ENCODE results near the gene GNG13.

GNG13 gene

GRCh38 chr16:797686-798085, 2.8 kb downstream of the GNG13 start (continued):
- TF ChIP-seq ZSCAN23 (tag by site-specific recombination; IDR thresholded peaks at IDR 0.05) (no peak), ZNF514 (tag by site-specific recombination; IDR thresholded peaks at IDR 0.05) (no peak), ZNF530 (tag by site-specific recombination; IDR thresholded peaks at IDR 0.05; ENCODE audit: low read depth) (no peak), ZBTB21 (tag by site-specific recombination; IDR thresholded peaks at IDR 0.05) (no peak)

- POLR2A ChIA-PET = interaction anchor here (0.9 kb wide), 1 partner anchor 9 kb away, joined by 4 read pairs; the partner anchor contains the start of genes CHTF18 and RPUSD1
- CTCF ChIA-PET = no interaction called here
- Histone ChIP-seq H3K36me3 (ENCODE audit: control insufficient read depth in 2 of 2, insufficient read depth in 1 of 2, low read length in 2 of 2) (peaks cover 0 to 53% of the 10 kb centered on the region in 2 experiments; a peak in 1 of 3 replicates), H3K4me1 (ENCODE audit: control insufficient read depth, insufficient read depth, low read length) (peaks cover 2% of the 10 kb centered on the region; the same call in 1 of the 2 replicates), H3K4me3 (ENCODE audit: low read depth, low read length) (no peak overlapping the region), H3K27ac (ENCODE audit: extremely low read depth, low read depth, low read length) (no peak overlapping the region), H3K9me3 (ENCODE audit: control insufficient read depth, insufficient read depth, low read depth, low read length) (no peaks in the 10 kb centered on the region)
- TF ChIP-seq SP3 (tag by site-specific recombination; IDR thresholded peaks at IDR 0.05) (0 out of 2 replicates have a peak, but pooled peaks have one; percentile 16), ZNF747 (tag by site-specific recombination; IDR thresholded peaks at IDR 0.05) (no peak), ZNF350 (tag by site-specific recombination; IDR thresholded peaks at IDR 0.05) (no peak), ZBTB48 (tag by site-specific recombination; IDR thresholded peaks at IDR 0.05) (no peak), ZSCAN23 (tag by site-specific recombination; IDR thresholded peaks at IDR 0.05) (no peak), ZNF121 (tag by site-specific recombination; IDR thresholded peaks at IDR 0.05) (no peak), KLF8 (tag by site-specific recombination; IDR thresholded peaks at IDR 0.05) (peak; percentile 91), EGR2 (tag by site-specific recombination; IDR thresholded peaks at IDR 0.05; ENCODE audit: low read depth) (no peak), SP2 (tag by site-specific recombination; IDR thresholded peaks at IDR 0.05) (0 out of 2 replicates have a peak, but pooled peaks have one; percentile 15), ZNF560 (tag by site-specific recombination; IDR thresholded peaks at IDR 0.05; ENCODE audit: borderline replicate concordance) (no peak), HOXD13 (CRISPR knock-in tag; IDR thresholded peaks at IDR 0.05; ENCODE audit: borderline replicate concordance) (no peak), KLF1 (tag by site-specific recombination; IDR thresholded peaks at IDR 0.05) (peak; percentile 68), ZNF211 (tag by site-specific recombination; IDR thresholded peaks at IDR 0.05; ENCODE audit: low read depth) (no peak), ZFP37 (tag by site-specific recombination; IDR thresholded peaks at IDR 0.05) (no peak)
- TF ChIP-seq, protein P1, sequence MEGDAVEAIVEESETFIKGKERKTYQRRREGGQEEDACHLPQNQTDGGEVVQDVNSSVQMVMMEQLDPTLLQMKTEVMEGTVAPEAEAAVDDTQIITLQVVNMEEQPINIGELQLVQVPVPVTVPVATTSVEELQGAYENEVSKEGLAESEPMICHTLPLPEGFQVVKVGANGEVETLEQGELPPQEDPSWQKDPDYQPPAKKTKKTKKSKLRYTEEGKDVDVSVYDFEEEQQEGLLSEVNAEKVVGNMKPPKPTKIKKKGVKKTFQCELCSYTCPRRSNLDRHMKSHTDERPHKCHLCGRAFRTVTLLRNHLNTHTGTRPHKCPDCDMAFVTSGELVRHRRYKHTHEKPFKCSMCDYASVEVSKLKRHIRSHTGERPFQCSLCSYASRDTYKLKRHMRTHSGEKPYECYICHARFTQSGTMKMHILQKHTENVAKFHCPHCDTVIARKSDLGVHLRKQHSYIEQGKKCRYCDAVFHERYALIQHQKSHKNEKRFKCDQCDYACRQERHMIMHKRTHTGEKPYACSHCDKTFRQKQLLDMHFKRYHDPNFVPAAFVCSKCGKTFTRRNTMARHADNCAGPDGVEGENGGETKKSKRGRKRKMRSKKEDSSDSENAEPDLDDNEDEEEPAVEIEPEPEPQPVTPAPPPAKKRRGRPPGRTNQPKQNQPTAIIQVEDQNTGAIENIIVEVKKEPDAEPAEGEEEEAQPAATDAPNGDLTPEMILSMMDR (tag by site-specific recombination; IDR thresholded peaks at IDR 0.05) = no peak
- TF ChIP-seq, protein P2, sequence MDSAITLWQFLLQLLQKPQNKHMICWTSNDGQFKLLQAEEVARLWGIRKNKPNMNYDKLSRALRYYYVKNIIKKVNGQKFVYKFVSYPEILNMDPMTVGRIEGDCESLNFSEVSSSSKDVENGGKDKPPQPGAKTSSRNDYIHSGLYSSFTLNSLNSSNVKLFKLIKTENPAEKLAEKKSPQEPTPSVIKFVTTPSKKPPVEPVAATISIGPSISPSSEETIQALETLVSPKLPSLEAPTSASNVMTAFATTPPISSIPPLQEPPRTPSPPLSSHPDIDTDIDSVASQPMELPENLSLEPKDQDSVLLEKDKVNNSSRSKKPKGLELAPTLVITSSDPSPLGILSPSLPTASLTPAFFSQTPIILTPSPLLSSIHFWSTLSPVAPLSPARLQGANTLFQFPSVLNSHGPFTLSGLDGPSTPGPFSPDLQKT (IDR thresholded peaks at IDR 0.05; ENCODE audit: borderline replicate concordance, low read depth, low read length) = no peak
Observed at GRCh38 chr16:797120-797420, 3.5 kb downstream of the GNG13 start.

- CTCF ChIA-PET = interaction anchor here (0.7 to 1.5 kb wide), 2 partner anchors 12 to 259 kb away, joined by 3 read pairs; no protein-coding TSS in a partner anchor
- POLR2A ChIA-PET = interaction anchor here (0.9 kb wide), 1 partner anchor 8 kb away, joined by 4 read pairs; the partner anchor contains the start of genes CHTF18 and RPUSD1
- TF ChIP-seq YY1 (tag by site-specific recombination; IDR thresholded peaks at IDR 0.05) (no peak), ZNF184 (tag by site-specific recombination; IDR thresholded peaks at IDR 0.05) (no peak), PATZ1 (tag by site-specific recombination; IDR thresholded peaks at IDR 0.05) (peak; percentile 40; the same call in 1 of the 2 replicates), SCRT2 (tag by site-specific recombination; IDR thresholded peaks at IDR 0.05) (peak; percentile 52; the same call in 1 of the 2 replicates), GLIS2 (tag by site-specific recombination; IDR thresholded peaks at IDR 0.05) (0 out of 2 replicates have a peak, but pooled peaks have one; percentile 23), ZNF423 (tag by site-specific recombination; IDR thresholded peaks at IDR 0.05) (no peak), ZNF544 (tag by site-specific recombination; IDR thresholded peaks at IDR 0.05) (no peak), ZBTB7A (tag by site-specific recombination; IDR thresholded peaks at IDR 0.05; ENCODE audit: low read depth) (no peak), ZNF843 (tag by site-specific recombination; IDR thresholded peaks at IDR 0.05) (no peak), ZNF473 (tag by site-specific recombination; IDR thresholded peaks at IDR 0.05) (no peak)
- no peak overlapping the region for H3K27ac ChIP-seq (ENCODE audit: extremely low read depth, low read depth, low read length)
- H3K4me3 ChIP-seq (ENCODE audit: low read depth, low read length) = no peak overlapping the region
- H3K9me3 ChIP-seq (ENCODE audit: control insufficient read depth, insufficient read depth, low read depth, low read length) = no peaks in the 10 kb centered on the region
- peaks cover 2% of the 10 kb centered on the region; the same call in 1 of the 2 replicates for H3K4me1 ChIP-seq (ENCODE audit: control insufficient read depth, insufficient read depth, low read length)
- peaks cover 0 to 58% of the 10 kb centered on the region in 2 experiments; a peak in 1 of 3 replicates for H3K36me3 ChIP-seq (ENCODE audit: control insufficient read depth in 2 of 2, insufficient read depth in 1 of 2, low read length in 2 of 2)
Observed at GRCh38 chr16:796296-797119, 4.0 kb downstream of the GNG13 start.

All from HEK293 (cell line).